H1 (cell line): ENCODE measurements around the gene ZBTB16. TPM values are rescaled to one million over a fixed set of nuclear protein-coding genes. Genes with fewer than 3 reads are reported as not detected.

Source experiments
- CTCF ChIA-PET: fragments of 300-600 bp; sonication (Branson Sonifier 250); formaldehyde crosslinking; loops from one replicate; lab custom pipeline; 2021; ENCODE audit not compliant: partially characterized antibody; lab: Charles Lee
- POLR2A ChIA-PET: fragments of 300-600 bp; sonication (Branson Sonifier 250); formaldehyde crosslinking; loops from one replicate; lab custom pipeline; 2021; ENCODE audit warnings: inconsistent platforms; ENCODE audit not compliant: partially characterized antibody; lab: Charles Lee
- DNase-seq, 2 experiments: peaks; one replicate each; pipeline versions ENCODE4 v3.0.0 to v3.0.0-alpha.2; 2010 to 2022; ENCODE audit warnings: low spot score in 2 of 2, low read depth in 1 of 2, mixed read lengths in 1 of 2
- FAIRE-seq: peaks from 2 replicates; lab custom pipeline; 2011; peaks lifted over from hg19 to GRCh38; lab: Jason Lieb, UNC
- H2AFZ ChIP-seq: 2 replicates; pipeline ENCODE4 v1.8.1; 2012; ENCODE audit warnings: low read length, inconsistent platforms
- H2AK5ac ChIP-seq: 2 replicates; pipeline ENCODE4 v1.6.1; 2013; ENCODE audit warnings: low read depth, low read length
- H2BK120ac ChIP-seq: replicated peaks from 2 replicates; pipeline ENCODE3; 2013; ENCODE audit warnings: low read depth, low read length, inconsistent platforms
- H2BK12ac ChIP-seq: 2 replicates; pipeline ENCODE4 v1.6.1; 2013; ENCODE audit warnings: low read depth, low read length
- H2BK15ac ChIP-seq: 2 replicates; pipeline ENCODE4 v1.6.1; 2013; ENCODE audit warnings: low read length
- H2BK20ac ChIP-seq: 2 replicates; pipeline ENCODE4 v1.6.1; 2013; ENCODE audit warnings: low read length
- H2BK5ac ChIP-seq: 2 replicates; pipeline ENCODE4 v1.6.1; 2013; ENCODE audit warnings: low read depth, low read length
- H3K14ac ChIP-seq: 2 replicates; pipeline ENCODE4 v1.6.1; 2013; ENCODE audit warnings: inconsistent platforms; ENCODE audit not compliant: insufficient read length
- H3K18ac ChIP-seq: 2 replicates; pipeline ENCODE4 v1.6.1; 2013; ENCODE audit warnings: low read length; ENCODE audit errors: extremely low read depth
- H3K23ac ChIP-seq: 2 replicates; pipeline ENCODE4 v1.6.1; 2013; ENCODE audit warnings: inconsistent platforms; ENCODE audit not compliant: insufficient read length
- H3K23me2 ChIP-seq: 2 replicates; pipeline ENCODE4 v1.6.1; 2013; ENCODE audit warnings: low read depth, low read length
- H3K27ac ChIP-seq: 2 replicates; pipeline ENCODE4 v1.6.1; 2011; ENCODE audit warnings: low read depth, low read length, inconsistent platforms
- H3K27me3 ChIP-seq, 4 experiments: replicated peaks in 1 of 4; 1 replicate in 1 of 4; 2 replicates in 3 of 4; pipeline versions ENCODE4 v1.6.1 to v1.8.1; 2011 to 2013; ENCODE audit warnings: low read length in 3 of 4, mild to moderate bottlenecking in 3 of 4, inconsistent platforms in 2 of 4, mixed read lengths in 2 of 4, moderate library complexity in 1 of 4; ENCODE audit not compliant: control insufficient read depth in 3 of 4, insufficient read depth in 3 of 4; ENCODE audit errors: extremely low read depth in 1 of 4
- H3K36me3 ChIP-seq, 4 experiments: 2 replicates each; pipeline versions ENCODE4 v1.6.1 to v1.8.1; 2011 to 2013; ENCODE audit warnings: mild to moderate bottlenecking in 4 of 4, low read length in 3 of 4, moderate library complexity in 2 of 4, control low read depth in 1 of 4, inconsistent platforms in 1 of 4; ENCODE audit not compliant: insufficient read depth in 4 of 4, control insufficient read depth in 2 of 4
- H3K4ac ChIP-seq: replicated peaks from 2 replicates; pipeline ENCODE3; 2013; ENCODE audit warnings: low read length, low read depth, mixed read lengths, inconsistent platforms; ENCODE audit not compliant: insufficient read length
- H3K4me1 ChIP-seq, 4 experiments: replicated peaks in 1 of 4; 1 replicate in 1 of 4; 2 replicates in 3 of 4; pipeline versions ENCODE4 v1.6.1 to v1.8.1; 2011 to 2013; ENCODE audit warnings: low read length in 3 of 4, inconsistent platforms in 2 of 4, mixed read lengths in 1 of 4; ENCODE audit not compliant: insufficient read depth in 4 of 4, control insufficient read depth in 3 of 4
- H3K4me2 ChIP-seq, 2 experiments: 2 replicates each; pipeline versions ENCODE4 v1.6.1 to v1.8.1; 2011 to 2013; ENCODE audit warnings: low read depth in 2 of 2, low read length in 2 of 2, control low read depth in 1 of 2, inconsistent platforms in 1 of 2, mild to moderate bottlenecking in 1 of 2; ENCODE audit not compliant: insufficient read depth in 1 of 2
- H3K4me3 ChIP-seq, 4 experiments: fragments of 200-600, 300-600 bp in 1 of 4; sonication (generic), shearing (Covaris generic), sonication (Bioruptor Twin) in 1 of 4; 2 replicates each; pipeline versions ENCODE4 v1.5.1 to v1.8.1; 2011 to 2016; ENCODE audit warnings: low read length in 4 of 4, low read depth in 3 of 4, control low read depth in 2 of 4, inconsistent platforms in 2 of 4, mild to moderate bottlenecking in 2 of 4, mixed read lengths in 1 of 4, moderate library complexity in 1 of 4; ENCODE audit not compliant: insufficient read depth in 2 of 4; ENCODE audit errors: extremely low read depth in 1 of 4
- H3K56ac ChIP-seq: replicated peaks from 2 replicates; pipeline ENCODE3; 2013; ENCODE audit warnings: low read depth, mild to moderate bottlenecking, mixed read lengths, low read length, inconsistent platforms; ENCODE audit not compliant: insufficient read length
- H3K79me1 ChIP-seq: 2 replicates; pipeline ENCODE4 v1.6.1; 2013; ENCODE audit warnings: low read depth, low read length, control low read depth
- H3K79me2 ChIP-seq, 2 experiments: 2 replicates each; pipeline versions ENCODE4 v1.6.1 to v1.8.1; 2012 to 2013; ENCODE audit warnings: low read length in 2 of 2, mild to moderate bottlenecking in 2 of 2, inconsistent platforms in 1 of 2; ENCODE audit not compliant: insufficient read depth in 2 of 2, control insufficient read depth in 1 of 2
- H3K9ac ChIP-seq, 4 experiments: replicated peaks in 1 of 4; 1 replicate in 1 of 4; 2 replicates in 3 of 4; pipeline versions ENCODE4 v1.6.1 to v1.8.1; 2011 to 2013; ENCODE audit warnings: low read depth in 3 of 4, low read length in 3 of 4, control low read depth in 2 of 4, mild to moderate bottlenecking in 2 of 4, moderate library complexity in 2 of 4, inconsistent platforms in 1 of 4; ENCODE audit errors: extremely low read depth in 1 of 4
- H3K9me3 ChIP-seq, 2 experiments: 2 replicates each; pipeline versions ENCODE4 v1.6.1 to v1.8.1; 2012 to 2013; ENCODE audit warnings: mild to moderate bottlenecking in 2 of 2, moderate library complexity in 2 of 2, control low read depth in 1 of 2, inconsistent platforms in 1 of 2, low read depth in 1 of 2, low read length in 1 of 2, mixed read lengths in 1 of 2; ENCODE audit not compliant: insufficient read depth in 2 of 2
- H4K20me1 ChIP-seq, 2 experiments: replicated peaks in 1 of 2; 2 replicates each; pipeline versions ENCODE3 to v1.8.1; 2011 to 2013; ENCODE audit warnings: inconsistent platforms in 2 of 2, low read length in 2 of 2, mild to moderate bottlenecking in 1 of 2; ENCODE audit not compliant: insufficient read depth in 2 of 2, control insufficient read depth in 1 of 2
- H4K5ac ChIP-seq: 2 replicates; pipeline ENCODE4 v1.6.1; 2013; ENCODE audit warnings: low read length, low read depth, mixed read lengths, inconsistent platforms; ENCODE audit not compliant: insufficient read length
- H4K8ac ChIP-seq: 2 replicates; pipeline ENCODE4 v1.8.0; 2013; ENCODE audit warnings: mild to moderate bottlenecking, moderate library complexity, low read length, inconsistent platforms; ENCODE audit not compliant: insufficient read depth; ENCODE audit errors: extremely low read depth
- H4K91ac ChIP-seq: replicated peaks from 2 replicates; pipeline ENCODE3; 2013; ENCODE audit warnings: low read length, mixed read lengths, inconsistent platforms; ENCODE audit not compliant: insufficient read length
- BCL11A ChIP-seq, 2 experiments: IDR thresholded peaks; one replicate each; pipeline ENCODE4 v1.6.1; 2011; ENCODE audit warnings: low read depth in 2 of 2, low read length in 2 of 2, mild to moderate bottlenecking in 2 of 2
- CBX8 ChIP-seq: fragments of 300-800, 300-1000 bp; sonication (generic); IDR thresholded peaks from 2 replicates; pipeline ENCODE4 v1.7.1; 2016; ENCODE audit warnings: low read depth, low read length, borderline replicate concordance
- FOSL1 ChIP-seq: IDR thresholded peaks from 2 replicates; pipeline ENCODE4 v1.6.1; 2011; ENCODE audit warnings: mild to moderate bottlenecking, low read depth, low read length, moderate library complexity; ENCODE audit not compliant: insufficient read depth
- GABPA ChIP-seq: IDR thresholded peaks from 2 replicates; pipeline ENCODE4 v1.6.1; 2011; ENCODE audit warnings: mild to moderate bottlenecking, low read length, moderate library complexity, borderline replicate concordance; ENCODE audit not compliant: insufficient read depth
- GTF2F1 ChIP-seq: IDR thresholded peaks from 2 replicates; pipeline ENCODE4 v1.6.1; 2012; ENCODE audit warnings: low read depth, low read length, improper control_type of control experiment, borderline replicate concordance
- HDAC2 ChIP-seq, 2 experiments: fragments of 300-600 bp in 1 of 2; sonication (generic) in 1 of 2; IDR thresholded peaks; 2 replicates each; pipeline ENCODE4 v1.6.1; 2011 to 2012; ENCODE audit warnings: low read depth in 2 of 2, low read length in 2 of 2, mild to moderate bottlenecking in 2 of 2, moderate library complexity in 2 of 2, borderline replicate concordance in 1 of 2, inconsistent platforms in 1 of 2
- KDM4A ChIP-seq: IDR thresholded peaks from one replicate; pipeline ENCODE4 v1.7.1; 2012; ENCODE audit warnings: low read depth, mild to moderate bottlenecking, moderate library complexity, low read length, inconsistent platforms; ENCODE audit not compliant: severe bottlenecking
- POLR2AphosphoS5 ChIP-seq: IDR thresholded peaks from 2 replicates; pipeline ENCODE4 v1.6.1; 2011; ENCODE audit warnings: low read depth, low read length
- RXRA ChIP-seq: IDR thresholded peaks from 2 replicates; pipeline ENCODE4 v1.6.1; 2011; ENCODE audit warnings: low read depth, mild to moderate bottlenecking, low read length, moderate library complexity; ENCODE audit not compliant: insufficient read depth
- SIN3A ChIP-seq, 2 experiments: IDR thresholded peaks in 1 of 2; conservative IDR thresholded peaks in 1 of 2; 2 replicates each; pipeline ENCODE4 v1.6.1; 2011 to 2012; ENCODE audit warnings: low read length in 2 of 2, improper control_type of control experiment in 1 of 2, low read depth in 1 of 2, mild to moderate bottlenecking in 1 of 2
- SP4 ChIP-seq: IDR thresholded peaks from 2 replicates; pipeline ENCODE4 v1.6.1; 2012; ENCODE audit warnings: low read length, inconsistent platforms
- TBP ChIP-seq: IDR thresholded peaks from 2 replicates; pipeline ENCODE4 v1.6.1; 2011; ENCODE audit warnings: low read depth, low read length, improper control_type of control experiment
- WGBS, 2 experiments: shearing (Covaris generic) in 1 of 2; methylation state at CpG; one replicate each; pipeline versions ENCODE4 v1.1.6 to v1.1.7; 2013 to 2015; ENCODE audit warnings: low lambda C conversion rate in 2 of 2, mixed read lengths in 2 of 2, inconsistent platforms in 1 of 2, low coverage in 1 of 2, missing lambda C conversion rate in 1 of 2; ENCODE audit not compliant: insufficient replicate concordance in 2 of 2, insufficient coverage in 1 of 2, insufficient read length in 1 of 2; ENCODE audit errors: extremely low coverage in 1 of 2, missing lambda C conversion rate in 1 of 2; 5-methylcytosine and 5-hydroxymethylcytosine counted together
- polyA plus RNA-seq, 7 experiments: library from polyadenylated mRNA; depleted of rRNA in 3 of 7; stranded (reverse) in 5 of 7; unstranded in 2 of 7; fragments of >200 nt in 5 of 7; fragments of 200-250 nt in 2 of 7; gene quantifications; 1 replicate in 5 of 7; 2 replicates in 1 of 7; 4 replicates in 1 of 7; pipeline versions ENCODE4 v1.2.1 to v1.2.3, GENCODE V29; 2011 to 2013; ENCODE audit warnings: missing spikeins in 2 of 7, mixed read lengths in 2 of 7
- total RNA-seq: library from RNA; stranded (reverse); fragmentation: NEBNext Ultra II Directional; extraction: Animal tissue kit (Norgen Biotek cat#: 25700); gene quantifications from 2 replicates; pipeline ENCODE4 v1.2.1, GENCODE V29; 2021

The ZBTB16 gene
- total and polyA plus RNA-seq, 2 of the 8 experiments (the other 6 are each of a cell fraction or from before 2014, with no cell fraction given): 0.12 to 0.61 TPM

DNA sequence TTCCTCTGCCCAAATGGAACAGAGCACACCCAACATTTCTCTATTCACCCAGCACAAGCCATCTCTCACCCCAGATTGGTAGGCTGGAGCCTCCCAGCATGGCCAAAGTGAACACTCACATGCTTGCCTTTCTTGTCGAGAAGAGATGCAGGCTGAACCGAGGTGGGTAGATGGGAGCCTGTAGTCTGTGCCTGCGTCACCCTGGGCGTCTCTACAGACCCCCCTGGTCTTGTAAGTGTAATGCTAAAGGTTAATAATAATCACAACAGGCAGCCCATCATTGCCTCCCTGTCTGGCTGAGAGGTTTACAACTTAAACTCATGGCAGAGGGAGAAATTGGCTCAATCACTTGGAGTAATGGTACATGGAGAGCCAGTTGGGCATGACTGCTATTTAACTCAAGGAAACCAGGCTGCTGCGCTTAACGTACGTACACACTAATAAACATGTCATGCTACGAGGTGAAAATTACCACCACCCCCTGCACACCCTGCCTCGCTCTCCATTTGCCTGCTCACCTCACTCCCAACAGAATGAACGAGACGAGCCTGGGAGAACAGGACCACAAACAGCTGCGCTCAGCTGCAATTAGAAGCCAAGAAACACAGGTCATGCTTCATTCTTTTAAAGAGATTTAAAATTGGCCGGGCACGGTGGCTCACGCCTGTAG is 9.1 kb upstream of the ZBTB16 start:
- H3K23ac ChIP-seq: no peak overlapping the region
- H3K4me3 ChIP-seq: no peak overlapping the region
- ChIA-PET POLR2A (interaction anchor here (0.8 to 1.7 kb wide), 2 partner anchors 8 to 65 kb away, joined by 3 to 4 read pairs; no protein-coding TSS in a partner anchor), CTCF (interaction anchor here (0.6 to 10.0 kb wide), 10 partner anchors 7 to 244 kb away, joined by 3 to 84 read pairs (median 4); no protein-coding TSS in a partner anchor)
- H2BK12ac ChIP-seq: no peak overlapping the region
- H2AK5ac ChIP-seq: no peak overlapping the region
- H3K9ac ChIP-seq: no peak overlapping the region
- FAIRE-seq (no peak), DNase-seq (no peak)
- H3K56ac ChIP-seq: no peak overlapping the region
- peaks cover 0 to 3% (median 0%) of the 10 kb centered on the region in 4 experiments; a peak in 1 of 7 replicates for H3K27me3 ChIP-seq
- H2BK20ac ChIP-seq: no peak overlapping the region
- H3K27ac ChIP-seq: no peak overlapping the region
- H2BK15ac ChIP-seq: no peak overlapping the region
- no peak overlapping the region for H2AFZ ChIP-seq
- H3K4ac ChIP-seq: no peak overlapping the region
- no peaks in the 10 kb centered on the region for H3K79me1 ChIP-seq
- no peak overlapping the region for H3K14ac ChIP-seq
- peaks cover 0 to 7% (median 3%) of the 10 kb centered on the region in 4 experiments; a peak in 4 of 7 replicates for H3K4me1 ChIP-seq
- no peak overlapping the region for H2BK5ac ChIP-seq
- no peaks in the 10 kb centered on the region for H4K20me1 ChIP-seq
- no peak overlapping the region for H4K91ac ChIP-seq
- H3K36me3 ChIP-seq: no peaks in the 10 kb centered on the region; a peak in 1 of 8 replicates
- no peak overlapping the region for H3K18ac ChIP-seq
- no peak overlapping the region for H2BK120ac ChIP-seq
- H3K9me3 ChIP-seq: no peaks in the 10 kb centered on the region
- no peaks in the 10 kb centered on the region for H3K23me2 ChIP-seq
- H4K8ac ChIP-seq: no peak overlapping the region
- H4K5ac ChIP-seq: no peak overlapping the region
- WGBS, 2 experiments: 87% methylated on average over 15 of the region's 15 CpGs; no CpG with 5 or more reads in 1 of the 2 experiments
- H3K79me2 ChIP-seq: no peaks in the 10 kb centered on the region
- no peak overlapping the region for H3K4me2 ChIP-seq
- TF ChIP-seq GABPA (no peak), FOSL1 (no peak), RXRA (no peak), HDAC2 (IDR thresholded peaks at IDR 0.05; ENCODE audit: borderline replicate concordance in 1 of 2, low read depth in 2 of 2, low read length in 2 of 2) (no peak), KDM4A (no peak), BCL11A (IDR thresholded peaks at IDR 0.05; ENCODE audit: low read depth in 2 of 2, low read length in 2 of 2) (no peak), SP4 (no peak), SIN3A (conservative IDR thresholded peaks at IDR 0.05 in 1 of 2, IDR thresholded peaks at IDR 0.05 in 1 of 2; ENCODE audit: low read depth in 1 of 2, low read length in 2 of 2) (no peak), CBX8 (no peak), GTF2F1 (no peak), TBP (no peak), POLR2AphosphoS5 (no peak)
